B cell (primary cell): Measurements from ENCODE around the gene RANBP3. TPM values are rescaled to one million over a fixed set of nuclear protein-coding genes. Genes with fewer than 3 reads are reported as not detected.

Experiments used
- ATAC-seq: fragments of 200-7000 bp; cut with Tn5 transposase; one replicate; pipeline ENCODE4 v1.10.0; 2021; ENCODE audit warnings: low read depth, mild to moderate bottlenecking, moderate number of reproducible peaks, moderate library complexity
- CTCF ChIA-PET: fragments of 350-600 bp; sonication (Branson Sonifier 250); formaldehyde crosslinking; loops from one replicate; lab custom pipeline; 2021; ENCODE audit warnings: antibody characterized with exemption, inconsistent platforms; lab: Charles Lee
- POLR2A ChIA-PET: fragments of 350-600 bp; sonication (Branson Sonifier 250); formaldehyde crosslinking; loops from one replicate; lab custom pipeline; 2021; ENCODE audit warnings: antibody characterized with exemption; lab: Charles Lee
- DNase-seq: peaks from one replicate; pipeline ENCODE4 v3.0.0; 2013
- H2AFZ ChIP-seq: 2 replicates; pipeline ENCODE4 v1.6.1; 2012; ENCODE audit warnings: mild to moderate bottlenecking, low read depth, low read length; ENCODE audit not compliant: insufficient read depth, poor library complexity, severe bottlenecking
- H3K27ac ChIP-seq, 2 donors: 1 replicate in 1 of 2; 2 replicates in 1 of 2; pipeline ENCODE4 v1.5.1; 2012 to 2013; ENCODE audit warnings: low read length in 2 of 2, mild to moderate bottlenecking in 2 of 2, moderate library complexity in 1 of 2
- H3K27me3 ChIP-seq, 4 experiments: fragments of 200-600 bp in 1 of 4; sonication (generic) in 1 of 4; replicated peaks in 1 of 4; 1 replicate in 2 of 4; 2 replicates in 2 of 4; pipeline versions ENCODE4 v1.6.1 to v1.7.0; 2013 to 2016; ENCODE audit warnings: low read length in 3 of 4, mild to moderate bottlenecking in 2 of 4, mixed read lengths in 1 of 4, moderate library complexity in 1 of 4; ENCODE audit not compliant: insufficient read depth in 4 of 4, control insufficient read depth in 3 of 4; ENCODE audit errors: control extremely low read depth in 1 of 4
- H3K36me3 ChIP-seq, 2 experiments: replicated peaks in 1 of 2; 1 replicate in 1 of 2; 2 replicates in 1 of 2; pipeline versions ENCODE4 v1.6.1 to v1.7.1; 2013; ENCODE audit warnings: low read length in 1 of 2; ENCODE audit not compliant: insufficient read depth in 2 of 2, control insufficient read depth in 1 of 2; ENCODE audit errors: control extremely low read depth in 1 of 2, extremely low read depth in 1 of 2
- H3K4me1 ChIP-seq, 2 donors: fragments of 200-600 bp in 1 of 2; sonication (generic) in 1 of 2; 1 replicate in 1 of 2; 2 replicates in 1 of 2; pipeline versions ENCODE4 v1.5.1 to v1.6.1; 2013 to 2017; ENCODE audit warnings: low read length in 2 of 2; ENCODE audit not compliant: control insufficient read depth in 2 of 2, insufficient read depth in 2 of 2
- H3K4me2 ChIP-seq: replicated peaks from 2 replicates; pipeline ENCODE3; 2012; ENCODE audit warnings: mild to moderate bottlenecking, low read depth, low read length; ENCODE audit not compliant: poor library complexity, severe bottlenecking
- H3K4me3 ChIP-seq, 5 experiments: fragments of 200-600 bp in 1 of 5; sonication (generic) in 1 of 5; 1 replicate in 3 of 5; 2 replicates in 2 of 5; pipeline versions ENCODE4 v1.5.1 to v1.7.0; 2011 to 2016; ENCODE audit warnings: low read length in 4 of 5, mild to moderate bottlenecking in 4 of 5, low read depth in 2 of 5, control low read depth in 1 of 5, moderate library complexity in 1 of 5; ENCODE audit not compliant: insufficient read depth in 1 of 5; ENCODE audit errors: control extremely low read depth in 1 of 5, extremely low read depth in 1 of 5
- H3K79me2 ChIP-seq: fragments of 200-600 bp; sonication (generic); one replicate; pipeline ENCODE4 v1.6.0; 2016; ENCODE audit warnings: low read length; ENCODE audit not compliant: control insufficient read depth, insufficient read depth
- H3K9ac ChIP-seq: fragments of 200-600 bp; sonication (generic); 2 replicates; pipeline ENCODE4 v1.6.1; 2017; ENCODE audit warnings: mild to moderate bottlenecking, low read length, moderate library complexity
- H3K9me3 ChIP-seq, 3 donors: one replicate each; pipeline versions ENCODE4 v1.6.1 to v1.7.1; 2013; ENCODE audit warnings: low read length in 2 of 3; ENCODE audit not compliant: control insufficient read depth in 2 of 3, insufficient read depth in 1 of 3; ENCODE audit errors: control extremely low read depth in 1 of 3
- H4K20me1 ChIP-seq: 2 replicates; pipeline ENCODE4 v1.6.0; 2012; ENCODE audit warnings: mild to moderate bottlenecking, low read length; ENCODE audit not compliant: insufficient read depth, control insufficient read depth, poor library complexity, severe bottlenecking
- H3K27ac Mint-ChIP-seq: one replicate; pipeline ENCODE4 v1.8.0; 2021; ENCODE audit warnings: mixed read lengths
- H3K27me3 Mint-ChIP-seq: one replicate; pipeline ENCODE4 v1.8.0; 2021; ENCODE audit warnings: mixed read lengths
- H3K4me1 Mint-ChIP-seq: one replicate; pipeline ENCODE4 v1.8.0; 2021; ENCODE audit warnings: mixed read lengths
- H3K4me3 Mint-ChIP-seq: one replicate; pipeline ENCODE4 v1.8.0; 2021; ENCODE audit warnings: mixed read lengths
- H3K9me3 Mint-ChIP-seq: one replicate; pipeline ENCODE4 v1.8.0; 2022; ENCODE audit warnings: mixed read lengths; ENCODE audit not compliant: insufficient read depth
- EZH2 ChIP-seq: IDR thresholded peaks from 2 replicates; pipeline ENCODE4 v1.6.1; 2012; ENCODE audit warnings: borderline replicate concordance, low read depth, mild to moderate bottlenecking, moderate library complexity, low read length; ENCODE audit not compliant: insufficient read depth, poor library complexity, severe bottlenecking
- WGBS: methylation state at CpG from one replicate; pipeline ENCODE4 v1.1.5; 2013; ENCODE audit warnings: missing lambda C conversion rate; ENCODE audit not compliant: insufficient coverage; 5-methylcytosine and 5-hydroxymethylcytosine counted together
- intact Hi-C: fragments of 100-400 bp; cut with micrococcal nuclease; formaldehyde crosslinking; loops from one replicate; pipeline ENCODE4 v1.10.0; 2022
- polyA plus RNA-seq: library from polyadenylated mRNA; depleted of rRNA; stranded (reverse); fragments of >200 nt; gene quantifications from 2 replicates; pipeline ENCODE4 v1.2.3, GENCODE V29; 2012
- total RNA-seq, 2 donors: library from RNA; stranded (reverse); fragments of 120-200 nt in 1 of 2; gene quantifications; 1 replicate in 1 of 2; 2 replicates in 1 of 2; pipeline versions ENCODE4 v1.2.3 to v1.2.4, GENCODE V29; 2013 to 2022
- TF ChIP-seq, protein P1 (sequence below): fragments of 200-600 bp; IDR thresholded peaks from one replicate; pipeline ENCODE4 v1.8.0; 2022; ENCODE audit warnings: antibody characterized with exemption, mild to moderate bottlenecking

RANBP3 gene
- total and polyA plus RNA-seq, 2 donors (not counting 1 experiment from before 2014, with no cell fraction given) = 86.7 to 91.7 TPM

DNA sequence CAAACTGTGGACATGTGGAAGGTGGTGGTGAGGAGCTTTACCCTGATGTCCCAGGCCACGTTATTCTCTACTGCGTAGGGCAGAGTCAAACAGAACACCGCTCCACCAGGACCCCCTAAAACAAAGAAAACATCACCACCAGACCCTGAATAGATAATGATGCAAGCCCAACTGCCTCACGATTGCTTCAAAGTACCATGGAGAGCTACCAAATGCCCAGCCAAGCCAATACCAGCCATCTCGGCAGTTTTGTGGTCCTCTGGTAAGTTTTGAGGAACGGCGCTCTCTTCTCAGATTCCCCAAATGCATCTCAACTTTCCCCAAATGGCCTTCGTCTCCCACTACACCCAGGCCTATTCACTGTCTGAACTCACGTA lies 5.6 kb downstream of the RANBP3 start:
- Histone ChIP-seq H4K20me1 (peaks cover 98% of the 10 kb centered on the region), H3K36me3 (peaks cover 0 to 29% of the 10 kb centered on the region in 2 experiments), H3K27ac (no peak overlapping the region), H3K9me3 (no peaks in the 10 kb centered on the region), H3K4me3 (no peak overlapping the region), H3K4me2 (no peak overlapping the region), H3K9ac (no peak overlapping the region), H3K4me1 (peaks cover 45 to 51% of the 10 kb centered on the region in 2 donors), H3K27me3 (no peaks in the 10 kb centered on the region), H3K79me2 (peaks cover 100% of the 10 kb centered on the region), H2AFZ (no peak overlapping the region)
- WGBS = 97% methylated on average over 9 of the region's 9 CpGs
- ChIA-PET POLR2A (no interaction called here), CTCF (interaction anchor here (1.5 kb wide), 1 partner anchor 10 kb away, joined by 6 read pairs; no protein-coding TSS in a partner anchor)
- Mint-ChIP-seq H3K27ac (no peak overlapping the region), H3K9me3 (no peaks in the 10 kb centered on the region), H3K4me3 (no peak overlapping the region), H3K27me3 (no peaks in the 10 kb centered on the region), H3K4me1 (peaks cover 78% of the 10 kb centered on the region)
- intact Hi-C loops = loop anchor here (10.0 kb wide), 1 partner anchor 998 kb away; no protein-coding TSS in a partner anchor
- DNase-seq (no peak), ATAC-seq (no peak)
- TF ChIP-seq, protein P1, sequence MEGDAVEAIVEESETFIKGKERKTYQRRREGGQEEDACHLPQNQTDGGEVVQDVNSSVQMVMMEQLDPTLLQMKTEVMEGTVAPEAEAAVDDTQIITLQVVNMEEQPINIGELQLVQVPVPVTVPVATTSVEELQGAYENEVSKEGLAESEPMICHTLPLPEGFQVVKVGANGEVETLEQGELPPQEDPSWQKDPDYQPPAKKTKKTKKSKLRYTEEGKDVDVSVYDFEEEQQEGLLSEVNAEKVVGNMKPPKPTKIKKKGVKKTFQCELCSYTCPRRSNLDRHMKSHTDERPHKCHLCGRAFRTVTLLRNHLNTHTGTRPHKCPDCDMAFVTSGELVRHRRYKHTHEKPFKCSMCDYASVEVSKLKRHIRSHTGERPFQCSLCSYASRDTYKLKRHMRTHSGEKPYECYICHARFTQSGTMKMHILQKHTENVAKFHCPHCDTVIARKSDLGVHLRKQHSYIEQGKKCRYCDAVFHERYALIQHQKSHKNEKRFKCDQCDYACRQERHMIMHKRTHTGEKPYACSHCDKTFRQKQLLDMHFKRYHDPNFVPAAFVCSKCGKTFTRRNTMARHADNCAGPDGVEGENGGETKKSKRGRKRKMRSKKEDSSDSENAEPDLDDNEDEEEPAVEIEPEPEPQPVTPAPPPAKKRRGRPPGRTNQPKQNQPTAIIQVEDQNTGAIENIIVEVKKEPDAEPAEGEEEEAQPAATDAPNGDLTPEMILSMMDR = no peak
- no peak for TF ChIP-seq EZH2

GRCh38 chr19:5971714-5972354 lies 6.1 kb downstream of the RANBP3 start:
- POLR2A ChIA-PET = no interaction called here
- no peak overlapping the region for H3K4me3 ChIP-seq
- H2AFZ ChIP-seq = no peak overlapping the region
- H3K79me2 ChIP-seq = peaks cover 100% of the 10 kb centered on the region
- H3K27me3 ChIP-seq = no peaks in the 10 kb centered on the region
- H3K27me3 Mint-ChIP-seq = no peaks in the 10 kb centered on the region
- H3K9me3 Mint-ChIP-seq = no peaks in the 10 kb centered on the region
- peaks cover 42 to 47% of the 10 kb centered on the region in 2 donors for H3K4me1 ChIP-seq
- CTCF ChIA-PET = interaction anchor here (1.2 to 1.5 kb wide), 2 partner anchors 9 to 16 kb away, joined by 3 to 6 read pairs; no protein-coding TSS in a partner anchor
- ATAC-seq = no peak
- WGBS = no CpG with 5 or more reads among the region's 2 CpGs
- no peak overlapping the region for H3K27ac ChIP-seq
- H3K27ac Mint-ChIP-seq = no peak overlapping the region
- no peak overlapping the region for H3K9ac ChIP-seq
- intact Hi-C loops = loop anchor here (10.0 kb wide), 1 partner anchor 997 kb away; no protein-coding TSS in a partner anchor
- peaks cover 77% of the 10 kb centered on the region for H3K4me1 Mint-ChIP-seq
- H3K4me3 Mint-ChIP-seq = no peak overlapping the region
- H3K36me3 ChIP-seq = peaks cover 0 to 29% of the 10 kb centered on the region in 2 experiments
- H3K4me2 ChIP-seq = no peak overlapping the region
- H3K9me3 ChIP-seq = no peaks in the 10 kb centered on the region
- no peak for DNase-seq
- H4K20me1 ChIP-seq = peaks cover 98% of the 10 kb centered on the region
- TF ChIP-seq, protein P1 = no peak
- no peak for TF ChIP-seq EZH2
